Esophagus muscularis mucosa (tissue), 4 donors: ENCODE data around the gene MBTD1.

Experiments used
- EP300 ChIP-seq: sonication (generic); formaldehyde crosslinking; IDR thresholded peaks from one replicate; pipeline ENCODE4 v1.6.1; 2017; ENCODE audit warnings: antibody characterized with exemption
- POLR2A ChIP-seq: fragments of 450-650 bp; IDR thresholded peaks from one replicate; pipeline ENCODE4 v1.6.1; 2017; ENCODE audit warnings: antibody characterized with exemption, moderate library complexity, mild to moderate bottlenecking, low read depth
- POLR2AphosphoS5 ChIP-seq, 2 donors: sonication (generic); formaldehyde crosslinking; IDR thresholded peaks; one replicate each; pipeline ENCODE4 v1.6.1; 2017; ENCODE audit warnings: antibody characterized with exemption in 2 of 2
- TF ChIP-seq, protein P1 (sequence below), 3 experiments: fragments of 200-600 bp in 2 of 3; fragments of 450-650 bp in 1 of 3; sonication (generic) in 2 of 3; IDR thresholded peaks; one replicate each; pipeline ENCODE4 v1.5.1; 2017 to 2019; ENCODE audit warnings: antibody characterized with exemption in 3 of 3, mild to moderate bottlenecking in 2 of 3, moderate library complexity in 1 of 3

DNA sequence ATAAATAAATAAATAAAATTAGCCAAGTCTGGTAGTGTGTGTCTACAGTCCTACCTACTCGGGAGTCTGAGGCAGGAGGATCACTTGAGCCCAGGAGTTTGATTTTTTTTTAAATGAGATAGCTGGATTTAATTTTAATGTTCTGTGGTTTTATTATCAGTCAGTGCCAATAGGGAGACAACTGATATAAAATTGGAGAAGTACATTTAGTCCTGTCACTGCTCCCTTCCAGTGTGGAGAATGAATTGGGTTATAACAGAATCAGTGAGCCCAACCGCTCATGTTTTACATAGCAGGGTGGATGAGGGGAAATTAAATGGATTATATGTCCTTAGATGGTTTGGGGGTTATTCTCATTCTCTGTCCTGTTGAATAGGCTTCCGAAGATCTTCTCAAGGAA lies 100.2 kb downstream of the MBTD1 start:
- TF ChIP-seq, protein P1, sequence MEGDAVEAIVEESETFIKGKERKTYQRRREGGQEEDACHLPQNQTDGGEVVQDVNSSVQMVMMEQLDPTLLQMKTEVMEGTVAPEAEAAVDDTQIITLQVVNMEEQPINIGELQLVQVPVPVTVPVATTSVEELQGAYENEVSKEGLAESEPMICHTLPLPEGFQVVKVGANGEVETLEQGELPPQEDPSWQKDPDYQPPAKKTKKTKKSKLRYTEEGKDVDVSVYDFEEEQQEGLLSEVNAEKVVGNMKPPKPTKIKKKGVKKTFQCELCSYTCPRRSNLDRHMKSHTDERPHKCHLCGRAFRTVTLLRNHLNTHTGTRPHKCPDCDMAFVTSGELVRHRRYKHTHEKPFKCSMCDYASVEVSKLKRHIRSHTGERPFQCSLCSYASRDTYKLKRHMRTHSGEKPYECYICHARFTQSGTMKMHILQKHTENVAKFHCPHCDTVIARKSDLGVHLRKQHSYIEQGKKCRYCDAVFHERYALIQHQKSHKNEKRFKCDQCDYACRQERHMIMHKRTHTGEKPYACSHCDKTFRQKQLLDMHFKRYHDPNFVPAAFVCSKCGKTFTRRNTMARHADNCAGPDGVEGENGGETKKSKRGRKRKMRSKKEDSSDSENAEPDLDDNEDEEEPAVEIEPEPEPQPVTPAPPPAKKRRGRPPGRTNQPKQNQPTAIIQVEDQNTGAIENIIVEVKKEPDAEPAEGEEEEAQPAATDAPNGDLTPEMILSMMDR (IDR thresholded peaks at IDR 0.05), result no peak
- TF ChIP-seq POLR2A, result no peak
- TF ChIP-seq EP300, result no peak
- TF ChIP-seq POLR2AphosphoS5 (IDR thresholded peaks at IDR 0.05), result no peak
